ENCODE results near the gene GALNT16.

- TF ChIP-seq BACH2 (CRISPR knock-in tag; IDR thresholded peaks at IDR 0.05; ENCODE audit: borderline replicate concordance), result no peak
- no peak for TF ChIP-seq ZNF565 (CRISPR knock-in tag; conservative IDR thresholded peaks at IDR 0.05; ENCODE audit: low read depth)
- no peak for TF ChIP-seq POU6F1 (CRISPR knock-in tag; IDR thresholded peaks at IDR 0.05; ENCODE audit: borderline replicate concordance, low read depth)
- TF ChIP-seq TOX (CRISPR knock-in tag; IDR thresholded peaks at IDR 0.05; ENCODE audit: borderline replicate concordance), result no peak
- no peak for TF ChIP-seq ARNTL (CRISPR knock-in tag; IDR thresholded peaks at IDR 0.05; ENCODE audit: borderline replicate concordance, low read depth)
- TF ChIP-seq ZC3H10 (CRISPR knock-in tag; IDR thresholded peaks at IDR 0.05), result no peak
- TF ChIP-seq PATZ1 (CRISPR knock-in tag; IDR thresholded peaks at IDR 0.05; ENCODE audit: borderline replicate concordance), result no peak
- TF ChIP-seq CREB5 (CRISPR knock-in tag; IDR thresholded peaks at IDR 0.05; ENCODE audit: low read depth), result no peak
- no peak for TF ChIP-seq GLIS3 (CRISPR knock-in tag; IDR thresholded peaks at IDR 0.05)
- no peak for TF ChIP-seq TSHZ2 (CRISPR knock-in tag; IDR thresholded peaks at IDR 0.05)
- no peak for TF ChIP-seq ZNF70 (CRISPR knock-in tag; IDR thresholded peaks at IDR 0.05)
- no peak for TF ChIP-seq ESRRG (CRISPR knock-in tag; IDR thresholded peaks at IDR 0.05)
- TF ChIP-seq RARB (CRISPR knock-in tag; IDR thresholded peaks at IDR 0.05), result no peak
- TF ChIP-seq TCF4 (CRISPR knock-in tag; IDR thresholded peaks at IDR 0.05; ENCODE audit: borderline replicate concordance), result no peak
Measured at GRCh38 chr14:69358233-69358963, 98.4 kb downstream of the GALNT16 start.

Measured in SK-N-SH treated with all-trans-retinoic acid at 6 μM for 48 hours (cell line).